DOHH2 (cell line): ENCODE results near the gene PCDHA7.
"Not testable (repeated sequence)": the region's sequence is repeated elsewhere in the genome, so short reads cannot be mapped to it uniquely, and the experiment has no call there.

ENCODE experiments used
- H3F3A ChIP-seq: fragments of 200-600 bp; sonication (generic), shearing (Covaris generic); 2 replicates; pipeline ENCODE4 v1.6.0; 2016; ENCODE audit warnings: antibody characterized with exemption, mild to moderate bottlenecking; ENCODE audit not compliant: control insufficient read depth, insufficient read depth
- H3K27ac ChIP-seq: fragments of 200-600 bp; sonication (generic); 2 replicates; pipeline ENCODE4 v1.5.1; 2014; ENCODE audit warnings: low read depth, mild to moderate bottlenecking, low read length, moderate library complexity
- H3K27me3 ChIP-seq: fragments of 200-600 bp; sonication (generic); 2 replicates; pipeline ENCODE4 v1.6.1; 2014; ENCODE audit warnings: mild to moderate bottlenecking, low read length, mixed read lengths; ENCODE audit not compliant: control insufficient read depth
- H3K36me3 ChIP-seq: fragments of 200-600 bp; sonication (generic); 2 replicates; pipeline ENCODE4 v1.6.1; 2014; ENCODE audit warnings: mild to moderate bottlenecking, low read length, moderate library complexity, mixed read lengths; ENCODE audit not compliant: control insufficient read depth
- H3K4me1 ChIP-seq: fragments of 200-600 bp; sonication (generic); 2 replicates; pipeline ENCODE4 v1.6.1; 2014; ENCODE audit warnings: mild to moderate bottlenecking, low read length, mixed read lengths; ENCODE audit not compliant: control insufficient read depth
- H3K4me2 ChIP-seq: fragments of 200-600 bp; sonication (generic); 2 replicates; pipeline ENCODE4 v1.6.0; 2014; ENCODE audit warnings: mild to moderate bottlenecking, low read length, moderate library complexity
- H3K4me3 ChIP-seq: fragments of 200-600 bp; sonication (generic); 2 replicates; pipeline ENCODE4 v1.5.1; 2014; ENCODE audit warnings: mild to moderate bottlenecking, low read length, mixed read lengths
- H3K79me2 ChIP-seq: fragments of 200-600 bp; sonication (generic); 2 replicates; pipeline ENCODE4 v1.6.1; 2014; ENCODE audit warnings: mild to moderate bottlenecking, low read length, mixed read lengths; ENCODE audit not compliant: control insufficient read depth
- H3K9me2 ChIP-seq: fragments of 200-600 bp; sonication (generic); replicated peaks from 2 replicates; pipeline ENCODE4 v1.6.1; 2014; ENCODE audit warnings: mild to moderate bottlenecking, low read length, mixed read lengths; ENCODE audit not compliant: control insufficient read depth
- H3K9me3 ChIP-seq: fragments of 200-600 bp; sonication (generic); 2 replicates; pipeline ENCODE4 v1.6.1; 2014; ENCODE audit warnings: antibody characterized with exemption, low read length, mixed read lengths; ENCODE audit not compliant: control insufficient read depth, insufficient read depth
- H4K20me1 ChIP-seq: fragments of 200-600 bp; sonication (generic); 2 replicates; pipeline ENCODE4 v1.6.0; 2014; ENCODE audit warnings: low read depth, mild to moderate bottlenecking, antibody characterized with exemption, low read length, moderate library complexity; ENCODE audit not compliant: control insufficient read depth, insufficient read depth
- CTCF ChIP-seq: fragments of 200-600 bp; sonication (generic); IDR thresholded peaks from one replicate; pipeline ENCODE4 v1.5.1; 2014; ENCODE audit warnings: antibody characterized with exemption, mild to moderate bottlenecking, low read depth, low read length; ENCODE audit not compliant: poor library complexity, severe bottlenecking
- EZH2phosphoT487 ChIP-seq: fragments of 200-600 bp; sonication (generic); IDR thresholded peaks from 2 replicates; pipeline ENCODE4 v1.6.1; 2017; ENCODE audit warnings: borderline replicate concordance, mild to moderate bottlenecking, antibody characterized with exemption, low read length, moderate library complexity, mixed read lengths

Gene PCDHA7

GRCh38 chr5:140869555-140869886 lies 35.5 kb downstream of the PCDHA7 start:
- Histone ChIP-seq H3K27ac (no peak overlapping the region), H3K9me3 (no peaks in the 10 kb centered on the region), H3K4me2 (no peak overlapping the region), H3K36me3 (no peaks in the 10 kb centered on the region), H3K27me3 (0 out of 2 replicates have a peak, but pooled peaks cover 2% of the 10 kb centered on the region), H4K20me1 (no peaks in the 10 kb centered on the region), H3K9me2 (no peaks in the 10 kb centered on the region), H3K79me2 (no peaks in the 10 kb centered on the region), H3K4me1 (no peaks in the 10 kb centered on the region), H3K4me3 (no peak overlapping the region), H3F3A (no peaks in the 10 kb centered on the region)
- no peak for TF ChIP-seq EZH2phosphoT487
- no peak for TF ChIP-seq CTCF

- Histone ChIP-seq H3K9me3 (no peaks in the 10 kb centered on the region), H3K4me1 (no peaks in the 10 kb centered on the region), H3K79me2 (no peaks in the 10 kb centered on the region), H3K4me2 (no peak overlapping the region), H3K36me3 (no peaks in the 10 kb centered on the region), H3K27me3 (0 out of 2 replicates have a peak, but pooled peaks cover 2% of the 10 kb centered on the region), H3K9me2 (no peaks in the 10 kb centered on the region), H4K20me1 (no peaks in the 10 kb centered on the region), H3K27ac (no peak overlapping the region), H3F3A (no peaks in the 10 kb centered on the region), H3K4me3 (no peak overlapping the region)
- no peak for TF ChIP-seq EZH2phosphoT487
- TF ChIP-seq CTCF: no peak
These were observed 36.4 kb downstream of the PCDHA7 start for GRCh38 chr5:140870221-140871201.

- Histone ChIP-seq H3F3A (no peaks in the 10 kb centered on the region), H3K4me2 (no peak within 1 kb of the TSS), H3K9me3 (no peaks in the 10 kb centered on the region; the same call in 1 of the 2 replicates), H3K79me2 (no peaks in the 10 kb centered on the region), H3K4me3 (no peak within 1 kb of the TSS), H3K4me1 (no peaks in the 10 kb centered on the region), H3K36me3 (no peaks in the 10 kb centered on the region), H3K27ac (no peak within 1 kb of the TSS), H3K9me2 (no peaks in the 10 kb centered on the region), H3K27me3 (no peaks in the 10 kb centered on the region), H4K20me1 (no peaks in the 10 kb centered on the region)
- TF ChIP-seq EZH2phosphoT487 (no peak), CTCF (no peak)
These were observed 41.3 kb downstream of the PCDHA7 start, which contains the start of gene PCDHA12 for GRCh38 chr5:140875085-140876065. Gene PCDHA12, plus strand, starts transcription at chr5:140875308. Its CDS starts 165 bp downstream, at chr5:140875473.

- H3K27ac ChIP-seq, H3K27me3 ChIP-seq, H3K4me3 ChIP-seq, H3K79me2 ChIP-seq, H3K9me3 ChIP-seq, H3K4me1 ChIP-seq, H3K4me2 ChIP-seq, H3F3A ChIP-seq, H4K20me1 ChIP-seq, H3K9me2 ChIP-seq, H3K36me3 ChIP-seq: not testable (repeated sequence)
These were observed 42.6 kb downstream of the PCDHA7 start for GRCh38 chr5:140876541-140877261.
